Measurements from ENCODE around the gene GPR132.

- no peak for TF ChIP-seq CTCF (IDR thresholded peaks at IDR 0.05)
- no peak for TF ChIP-seq EZH2 (IDR thresholded peaks at IDR 0.05; ENCODE audit: borderline replicate concordance, insufficient read depth, low read depth, low read length, poor library complexity, severe bottlenecking)
These were observed 7.9 kb upstream of the GPR132 start for GRCh38 chr14:105072892-105073719.
